GM12892 (cell line): ENCODE results near the gene GPR45.

Source experiments
- POLR2A ChIP-seq: IDR thresholded peaks from 2 replicates; pipeline ENCODE4 v1.6.1; 2011; ENCODE audit warnings: low read depth, low read length, control low read depth
- TAF1 ChIP-seq: IDR thresholded peaks from 2 replicates; pipeline ENCODE4 v1.6.1; 2011; ENCODE audit warnings: low read depth, mild to moderate bottlenecking, control low read depth, low read length, borderline replicate concordance

- TF ChIP-seq POLR2A (no peak), TAF1 (no peak)
Observed at GRCh38 chr2:105242286-105242993, 897 bp downstream of the GPR45 start.
